Immature natural killer cell (primary cell): Measurements from ENCODE around the gene MAML2. TPM values are rescaled to one million over a fixed set of nuclear protein-coding genes. Genes with fewer than 3 reads are reported as not detected.

ENCODE experiments used
- DNase-seq, 3 donors: peaks; one replicate each; pipeline ENCODE4 v3.0.0; 2022; ENCODE audit warnings: mixed read lengths in 1 of 3
- H3K27ac Mint-ChIP-seq, 6 donors: one replicate each; pipeline ENCODE4 v1.8.0; 2020; ENCODE audit warnings: mixed read lengths in 6 of 6, mild to moderate bottlenecking in 5 of 6, inconsistent platforms in 4 of 6, moderate library complexity in 3 of 6
- H3K27me3 Mint-ChIP-seq, 3 donors: one replicate each; pipeline ENCODE4 v1.8.0; 2020 to 2021; ENCODE audit warnings: low read depth in 3 of 3, mild to moderate bottlenecking in 3 of 3, mixed read lengths in 3 of 3, moderate library complexity in 3 of 3, inconsistent platforms in 1 of 3
- H3K36me3 Mint-ChIP-seq, 3 donors: one replicate each; pipeline ENCODE4 v1.8.0; 2020; ENCODE audit warnings: mixed read lengths in 3 of 3, inconsistent platforms in 2 of 3, mild to moderate bottlenecking in 2 of 3
- H3K4me1 Mint-ChIP-seq, 2 donors: one replicate each; pipeline ENCODE4 v1.8.0; 2020; ENCODE audit warnings: inconsistent platforms in 2 of 2, mild to moderate bottlenecking in 2 of 2, mixed read lengths in 2 of 2, moderate library complexity in 1 of 2
- H3K4me3 Mint-ChIP-seq, 5 donors: one replicate each; pipeline ENCODE4 v1.8.0; 2020; ENCODE audit warnings: mild to moderate bottlenecking in 5 of 5, mixed read lengths in 5 of 5, inconsistent platforms in 3 of 5, moderate library complexity in 3 of 5
- H3K9me3 Mint-ChIP-seq, 6 donors: one replicate each; pipeline ENCODE4 v1.8.0; 2020; ENCODE audit warnings: mild to moderate bottlenecking in 6 of 6, mixed read lengths in 6 of 6, inconsistent platforms in 4 of 6, moderate library complexity in 3 of 6
- polyA plus RNA-seq, 3 donors: library from polyadenylated mRNA; unstranded; fragments of 300-500 nt; fragmentation: Illumina TruSeq; gene quantifications; one replicate each; pipeline ENCODE4 v1.2.3, GENCODE V29; 2021

MAML2 gene
- polyA plus RNA-seq, 3 donors from 2014 or later: 0.26 to 4.5 (median 1.1) TPM

DNA sequence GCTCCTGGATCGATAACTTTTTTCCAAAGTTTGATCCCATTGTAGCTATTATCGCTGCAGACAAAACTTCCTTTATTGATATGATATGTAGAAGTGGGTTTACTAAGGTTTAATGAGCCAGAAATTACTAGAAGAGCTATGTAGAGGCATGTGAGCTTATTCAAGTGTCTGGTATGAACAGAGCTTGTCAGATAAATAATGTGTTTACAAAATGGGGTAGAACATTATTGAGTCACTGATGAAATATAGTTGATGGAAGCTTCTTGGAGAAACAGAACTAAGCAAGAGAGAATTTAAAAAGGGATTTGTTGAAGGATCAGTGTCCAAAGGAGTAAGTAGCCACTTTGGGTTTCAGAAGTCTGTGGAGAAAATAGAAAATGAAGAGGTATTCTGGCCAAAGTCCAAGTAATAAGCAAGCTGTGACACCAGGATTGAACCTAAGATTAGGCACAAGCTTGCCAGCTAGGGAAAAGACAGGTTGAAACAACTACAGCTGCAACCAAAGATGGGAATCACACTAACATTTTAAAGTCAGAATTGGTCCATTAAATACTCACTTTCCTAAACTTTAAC, 104.3 kb downstream of the MAML2 start:
- no peak for DNase-seq
- H3K4me1 Mint-ChIP-seq: peaks cover 11 to 18% of the 10 kb centered on the region in 2 donors

DNA sequence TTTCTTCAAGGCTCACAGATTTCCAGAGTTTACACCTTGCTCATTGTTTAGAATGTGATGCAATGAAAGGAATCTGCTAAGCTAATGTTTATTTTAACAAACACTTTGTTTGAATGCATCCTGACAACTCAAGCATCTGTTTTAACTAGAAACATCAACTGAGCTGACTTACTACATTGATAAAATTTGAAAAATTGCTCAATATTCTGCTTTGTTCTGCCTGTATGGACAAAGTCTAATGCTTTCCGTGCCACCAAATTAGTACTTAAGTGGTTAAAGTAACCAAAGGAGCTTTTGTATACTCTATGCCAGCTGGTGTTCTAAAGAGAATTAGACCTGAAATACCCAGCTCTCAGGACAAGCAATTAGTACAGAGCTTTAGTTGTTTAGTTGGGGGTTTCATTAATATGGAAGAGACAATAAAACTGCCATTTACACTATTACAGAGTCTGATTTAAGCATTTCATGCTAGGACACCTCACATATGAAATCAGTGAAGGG, 105.2 kb downstream of the MAML2 start:
- no peaks in the 10 kb centered on the region for H3K36me3 Mint-ChIP-seq
- no peak overlapping the region for H3K4me3 Mint-ChIP-seq
- no peaks in the 10 kb centered on the region for H3K27me3 Mint-ChIP-seq
- peaks cover 3 to 9% of the 10 kb centered on the region in 2 donors for H3K4me1 Mint-ChIP-seq
- H3K9me3 Mint-ChIP-seq: no peaks in the 10 kb centered on the region
- no peak overlapping the region for H3K27ac Mint-ChIP-seq
- no peak for DNase-seq

More for the DNA sequence above, 104.3 kb downstream of the MAML2 start:
- no peak overlapping the region for H3K27ac Mint-ChIP-seq
- no peaks in the 10 kb centered on the region for H3K36me3 Mint-ChIP-seq
- no peaks in the 10 kb centered on the region for H3K9me3 Mint-ChIP-seq
- H3K27me3 Mint-ChIP-seq: peaks cover 0 to 2% (median 0%) of the 10 kb centered on the region in 3 donors
- H3K4me3 Mint-ChIP-seq: no peak overlapping the region

DNA sequence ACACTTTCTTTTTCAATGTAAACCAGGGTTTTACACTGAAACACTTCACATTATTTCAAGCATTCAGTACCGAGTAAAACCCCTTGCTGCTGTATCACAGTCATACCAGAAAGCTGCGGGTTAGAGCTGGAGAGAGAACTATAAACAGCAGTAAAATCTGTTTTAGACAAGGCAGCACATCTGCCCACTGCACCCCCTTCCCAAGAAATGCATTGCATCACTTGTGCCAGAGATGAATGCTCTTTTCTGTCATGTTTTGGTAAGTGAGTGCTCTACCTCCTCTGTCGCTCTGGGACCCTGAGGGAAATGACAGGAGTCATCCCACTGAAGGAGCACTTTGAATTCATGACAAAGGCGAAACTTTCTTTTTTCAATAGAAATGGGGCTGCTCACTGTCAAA, 107.2 kb downstream of the MAML2 start:
- Mint-ChIP-seq H3K4me1 (no peaks in the 10 kb centered on the region), H3K4me3 (no peak overlapping the region), H3K27me3 (no peaks in the 10 kb centered on the region), H3K36me3 (no peaks in the 10 kb centered on the region), H3K27ac (no peak overlapping the region), H3K9me3 (no peaks in the 10 kb centered on the region)
- DNase-seq: no peak

DNA sequence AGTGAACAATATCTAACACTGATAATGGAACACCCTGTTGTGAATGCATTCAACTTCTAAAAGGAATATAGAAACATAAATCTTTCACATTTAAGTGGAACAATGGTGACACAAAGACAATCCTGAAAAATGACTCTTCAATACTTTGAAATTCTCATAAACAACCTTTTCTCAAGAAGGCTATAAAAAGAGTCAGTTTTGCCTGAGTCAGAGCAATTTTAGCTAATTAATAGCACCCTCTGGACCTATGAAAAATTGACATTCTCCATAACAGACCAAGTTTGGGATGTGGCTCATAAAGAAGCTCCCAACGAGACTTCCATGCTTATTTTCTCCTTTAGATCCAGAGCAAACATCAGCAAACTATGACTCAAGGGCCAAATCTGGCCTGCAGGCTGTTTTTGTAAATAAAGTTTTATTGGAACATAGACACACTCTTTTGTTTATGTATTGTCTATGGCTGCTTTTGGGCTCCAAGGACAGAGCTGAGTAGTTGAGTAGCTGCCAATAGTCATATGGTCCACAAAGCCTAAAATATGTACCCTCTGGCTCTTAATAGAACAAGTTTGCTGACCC, 108.0 kb downstream of the MAML2 start:
- Mint-ChIP-seq H3K27ac (peak overlapping the region in 1 of 6 donors; percentile 43), H3K4me3 (no peak overlapping the region), H3K27me3 (no peaks in the 10 kb centered on the region), H3K4me1 (peaks cover 0 to under 1% of the 10 kb centered on the region in 2 donors), H3K9me3 (no peaks in the 10 kb centered on the region), H3K36me3 (no peaks in the 10 kb centered on the region)
- DNase-seq: no peak

DNA sequence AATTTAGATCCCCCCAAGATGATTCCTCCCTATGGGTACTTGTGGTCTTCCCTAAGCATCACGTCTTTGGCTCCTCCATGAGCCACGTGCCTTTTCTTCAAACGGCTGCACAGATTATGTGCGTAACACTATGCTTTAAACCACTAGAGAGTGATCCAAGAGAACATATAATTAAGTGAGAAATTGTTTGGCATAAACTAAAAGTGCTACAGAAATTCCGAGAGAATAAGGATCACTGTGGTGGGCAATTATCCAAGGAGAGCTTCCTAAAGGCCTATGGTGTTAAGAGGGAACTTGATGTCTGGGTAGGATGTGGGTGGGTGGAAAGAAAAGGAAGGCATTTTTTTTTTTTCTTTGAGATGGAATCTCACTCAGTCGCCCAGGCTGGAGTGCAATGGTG, 110.9 kb downstream of the MAML2 start:
- no peaks in the 10 kb centered on the region for H3K9me3 Mint-ChIP-seq

DNA sequence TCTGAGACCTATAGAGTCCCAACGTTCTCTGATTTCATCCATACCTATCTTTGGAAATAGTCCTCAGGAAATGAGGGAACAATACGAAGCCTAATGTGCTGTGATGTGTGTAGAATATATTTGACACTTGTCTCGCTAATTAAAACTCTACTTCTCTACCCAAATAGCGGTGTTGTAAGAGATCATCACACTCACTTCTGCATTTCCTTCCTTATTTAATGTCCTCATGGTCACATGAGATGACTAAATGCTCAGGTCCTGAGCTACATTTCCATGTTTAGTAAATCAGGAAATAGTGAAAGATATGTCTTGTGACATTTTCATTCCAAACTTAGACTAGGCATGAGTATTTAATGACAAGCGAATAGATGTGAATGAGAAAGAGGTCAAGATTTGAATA, 112.3 kb downstream of the MAML2 start:
- H3K4me1 Mint-ChIP-seq: peaks cover 6 to 16% of the 10 kb centered on the region in 2 donors
- no peak overlapping the region for H3K4me3 Mint-ChIP-seq
- no peaks in the 10 kb centered on the region for H3K27me3 Mint-ChIP-seq
- DNase-seq: no peak
- H3K27ac Mint-ChIP-seq: no peak overlapping the region
- no peaks in the 10 kb centered on the region for H3K9me3 Mint-ChIP-seq
- peaks cover 0 to 5% (median 4%) of the 10 kb centered on the region in 3 donors for H3K36me3 Mint-ChIP-seq

More for the DNA sequence above, 110.9 kb downstream of the MAML2 start:
- no peaks in the 10 kb centered on the region for H3K27me3 Mint-ChIP-seq
- H3K36me3 Mint-ChIP-seq: peaks cover 0 to 5% (median 4%) of the 10 kb centered on the region in 3 donors
- no peak for DNase-seq
- H3K27ac Mint-ChIP-seq: no peak overlapping the region
- H3K4me1 Mint-ChIP-seq: peaks cover 6 to 16% of the 10 kb centered on the region in 2 donors
- H3K4me3 Mint-ChIP-seq: no peak overlapping the region

DNA sequence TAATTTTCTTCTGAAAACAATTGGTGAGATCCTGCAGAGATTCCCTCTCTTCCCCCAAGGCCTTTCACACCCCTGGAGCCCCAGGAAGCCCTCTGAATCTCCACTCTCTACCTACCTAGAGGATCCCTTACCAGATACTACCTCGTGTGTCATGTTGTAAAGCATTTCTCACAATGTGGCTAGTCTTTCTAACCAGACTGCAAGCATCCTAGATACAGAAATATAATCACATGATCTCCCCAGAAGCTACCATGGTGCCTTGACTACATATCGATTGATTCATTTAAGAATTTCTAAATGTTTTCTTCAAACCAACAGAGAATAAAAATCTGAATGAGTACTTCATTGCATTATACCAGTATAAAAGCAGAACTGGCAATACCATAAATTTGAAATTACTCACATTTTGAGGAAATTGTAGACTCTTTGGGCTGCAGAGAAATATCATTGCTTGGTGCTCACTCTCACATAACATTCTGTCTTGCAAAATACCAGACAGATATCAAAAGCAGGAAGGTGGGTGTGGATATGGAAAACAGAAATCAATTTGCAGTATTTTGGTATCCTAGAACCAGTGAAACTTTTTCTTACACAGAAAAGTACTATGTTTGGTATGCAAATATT, 113.5 kb downstream of the MAML2 start:
- no peaks in the 10 kb centered on the region for H3K27me3 Mint-ChIP-seq
- H3K4me3 Mint-ChIP-seq: no peak overlapping the region
- H3K36me3 Mint-ChIP-seq: peaks cover 0 to 5% (median 4%) of the 10 kb centered on the region in 3 donors
- no peaks in the 10 kb centered on the region for H3K9me3 Mint-ChIP-seq
- no peak overlapping the region for H3K27ac Mint-ChIP-seq
- no peak for DNase-seq
- peaks cover 11 to 25% of the 10 kb centered on the region in 2 donors for H3K4me1 Mint-ChIP-seq

DNA sequence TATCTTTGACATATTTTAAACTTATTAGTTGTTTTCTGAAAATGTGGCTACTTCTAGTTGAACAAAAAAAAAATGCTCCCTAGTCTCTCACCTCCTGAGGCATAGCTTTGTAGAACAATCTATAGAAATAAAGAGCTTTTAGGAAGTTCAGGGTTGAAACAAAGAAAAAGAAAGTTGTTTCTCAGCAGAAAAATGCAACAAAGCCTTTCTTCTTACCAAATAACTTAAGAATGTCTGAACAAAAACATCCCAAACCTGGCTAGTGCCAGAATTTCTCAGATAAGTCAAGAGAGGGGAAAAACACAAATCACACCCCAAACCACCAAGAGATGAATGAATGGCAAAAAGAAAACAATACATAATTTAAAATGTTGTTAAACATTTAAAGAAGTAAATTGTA, 114.1 kb downstream of the MAML2 start:
- DNase-seq: no peak
- peaks cover 15 to 30% of the 10 kb centered on the region in 2 donors for H3K4me1 Mint-ChIP-seq
- H3K4me3 Mint-ChIP-seq: no peak overlapping the region
- H3K27me3 Mint-ChIP-seq: peaks cover 0 to 2% (median 0%) of the 10 kb centered on the region in 3 donors
- peak overlapping the region in 1 of 6 donors; percentile 22 for H3K27ac Mint-ChIP-seq
- no peaks in the 10 kb centered on the region for H3K9me3 Mint-ChIP-seq
- peaks cover 0 to 5% (median 4%) of the 10 kb centered on the region in 3 donors for H3K36me3 Mint-ChIP-seq

DNA sequence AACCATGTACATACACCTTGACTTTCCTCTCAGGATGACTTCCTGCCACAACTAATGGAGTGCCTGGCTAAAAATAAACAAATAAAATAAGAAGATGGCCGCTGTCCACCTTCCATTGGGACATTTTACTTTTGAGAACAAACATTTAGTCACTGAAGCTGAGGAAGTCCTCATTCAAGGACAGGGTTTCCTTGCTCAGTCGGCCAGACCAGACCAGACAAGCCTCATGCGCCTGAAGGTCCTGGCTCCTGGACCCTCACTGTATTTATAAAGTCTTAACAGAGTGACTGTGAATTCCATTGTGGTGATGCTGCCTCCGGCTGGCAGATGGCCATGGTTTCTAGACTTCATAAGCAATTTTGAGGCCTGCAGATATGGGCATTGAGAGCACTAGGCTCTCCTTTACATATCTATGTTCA, 114.5 kb downstream of the MAML2 start:
- no peak overlapping the region for H3K27ac Mint-ChIP-seq
- no peak overlapping the region for H3K4me3 Mint-ChIP-seq
- H3K4me1 Mint-ChIP-seq: peaks cover 15 to 33% of the 10 kb centered on the region in 2 donors
- DNase-seq: no peak
- H3K27me3 Mint-ChIP-seq: peaks cover 0 to 2% (median 0%) of the 10 kb centered on the region in 3 donors
- peaks cover 0 to 5% (median 4%) of the 10 kb centered on the region in 3 donors for H3K36me3 Mint-ChIP-seq
- no peaks in the 10 kb centered on the region for H3K9me3 Mint-ChIP-seq

DNA sequence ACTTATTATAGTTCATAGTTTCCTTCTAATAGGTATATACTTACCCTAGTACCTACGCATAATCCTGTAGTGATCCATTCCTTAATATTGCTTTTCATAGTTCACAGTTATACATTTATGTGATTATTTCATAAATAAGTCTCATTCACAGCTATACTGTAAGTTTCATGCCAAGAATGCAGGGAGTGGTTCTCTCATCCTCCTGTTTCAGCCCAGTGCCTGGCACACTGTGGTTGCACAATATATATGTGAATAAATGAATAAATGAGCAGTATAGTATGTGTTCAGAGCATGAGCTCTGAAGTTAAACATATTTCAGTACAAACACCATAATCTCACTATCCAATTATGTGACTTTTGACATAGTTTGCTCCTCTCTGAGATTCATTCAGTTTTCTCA, 115.8 kb downstream of the MAML2 start:
- Mint-ChIP-seq H3K4me3 (no peak overlapping the region), H3K27ac (no peak overlapping the region), H3K27me3 (peaks cover 0 to 2% (median 0%) of the 10 kb centered on the region in 3 donors), H3K36me3 (peaks cover 0 to 5% (median 4%) of the 10 kb centered on the region in 3 donors), H3K4me1 (peaks cover 16 to 38% of the 10 kb centered on the region in 2 donors), H3K9me3 (no peaks in the 10 kb centered on the region)
- no peak for DNase-seq

DNA sequence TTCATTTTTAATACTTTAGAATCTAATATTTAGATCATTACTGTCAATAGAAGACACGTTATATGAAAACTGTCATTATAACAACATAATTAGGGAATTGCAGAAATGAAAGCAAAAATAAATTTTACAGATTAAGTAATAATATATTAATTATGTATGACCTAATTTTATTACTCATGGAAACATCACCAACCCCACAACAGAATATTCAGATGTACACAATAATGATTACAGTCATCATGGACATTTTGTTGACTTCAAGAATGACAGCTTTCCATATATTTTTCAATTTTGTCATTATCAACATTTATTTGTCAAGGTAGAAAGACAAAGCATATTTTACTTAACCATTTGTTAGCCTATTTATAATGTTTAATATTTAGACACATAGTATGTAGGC, 119.9 kb downstream of the MAML2 start:
- H3K27ac Mint-ChIP-seq: no peak overlapping the region
- no peaks in the 10 kb centered on the region for H3K9me3 Mint-ChIP-seq
- H3K36me3 Mint-ChIP-seq: no peaks in the 10 kb centered on the region
- peaks cover 32 to 55% of the 10 kb centered on the region in 2 donors for H3K4me1 Mint-ChIP-seq
- DNase-seq: no peak
- no peak overlapping the region for H3K4me3 Mint-ChIP-seq
- peaks cover 0 to 2% (median 0%) of the 10 kb centered on the region in 3 donors for H3K27me3 Mint-ChIP-seq

DNA sequence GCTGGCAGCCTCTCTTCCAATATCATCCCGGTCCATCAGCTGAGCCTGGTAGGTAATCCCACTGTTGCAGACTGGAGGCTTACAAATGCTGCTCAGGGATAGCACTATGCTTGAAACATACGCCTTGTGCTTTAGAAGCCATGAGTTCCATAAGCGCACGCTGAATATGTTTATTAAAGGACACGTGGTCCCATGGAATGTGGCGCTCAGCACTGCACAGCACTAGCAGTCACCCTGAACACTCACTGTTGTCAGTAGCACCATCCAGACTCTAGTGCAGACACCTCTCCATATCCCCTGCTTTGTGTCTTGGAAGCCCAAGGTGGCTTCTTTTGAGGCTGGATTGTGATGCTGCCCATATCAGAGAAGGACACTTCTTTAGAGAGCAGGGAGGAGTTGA, 120.9 kb downstream of the MAML2 start:
- no peaks in the 10 kb centered on the region for H3K36me3 Mint-ChIP-seq
- H3K4me1 Mint-ChIP-seq: peaks cover 37 to 62% of the 10 kb centered on the region in 2 donors
- no peaks in the 10 kb centered on the region for H3K9me3 Mint-ChIP-seq
- H3K27ac Mint-ChIP-seq: no peak overlapping the region
- H3K4me3 Mint-ChIP-seq: no peak overlapping the region
- no peak for DNase-seq
- peaks cover 0 to 2% (median 0%) of the 10 kb centered on the region in 3 donors for H3K27me3 Mint-ChIP-seq

DNA sequence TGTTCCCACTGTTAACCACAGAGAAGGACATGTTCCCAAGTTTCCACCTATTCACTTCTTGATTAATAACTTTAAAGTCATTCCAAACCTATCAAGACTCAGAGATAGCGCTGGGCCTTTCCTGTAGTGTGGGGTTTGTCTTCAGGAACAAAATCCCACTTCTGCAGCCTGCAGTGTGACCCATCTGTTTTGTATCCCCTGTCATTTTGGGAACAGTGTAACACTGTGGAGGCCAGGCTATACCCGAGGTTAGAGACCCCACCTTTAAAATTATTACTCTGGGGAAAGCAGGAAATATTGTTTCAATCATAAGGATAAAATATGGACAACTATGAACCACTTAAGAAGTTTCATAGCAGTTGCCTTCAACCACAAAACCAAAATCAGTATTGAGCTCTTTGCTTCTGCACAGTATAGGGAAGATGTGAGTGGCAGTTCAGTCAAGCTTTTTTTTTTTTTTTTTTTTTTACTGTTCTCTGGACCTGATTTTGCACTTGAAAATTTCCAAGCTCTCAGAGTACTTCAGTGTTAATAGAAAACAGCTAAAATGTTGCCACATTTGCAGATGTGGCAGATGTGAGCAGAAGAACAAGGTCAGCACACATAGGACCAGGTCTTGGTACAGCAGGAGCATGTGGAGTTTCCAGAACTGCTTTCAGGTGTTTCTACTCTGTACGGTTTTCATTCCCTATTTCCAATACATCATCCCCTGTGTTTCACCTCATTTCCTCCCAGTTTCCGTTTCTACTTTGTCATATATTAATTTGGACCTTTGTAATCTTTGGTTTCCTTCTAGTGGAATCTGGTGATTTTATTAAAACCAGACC, 121.5 kb downstream of the MAML2 start:
- H3K27me3 Mint-ChIP-seq: peaks cover 0 to 2% (median 0%) of the 10 kb centered on the region in 3 donors
- no peaks in the 10 kb centered on the region for H3K36me3 Mint-ChIP-seq
- no peak for DNase-seq
- peaks cover 44 to 69% of the 10 kb centered on the region in 2 donors for H3K4me1 Mint-ChIP-seq
- no peak overlapping the region for H3K4me3 Mint-ChIP-seq
- no peak overlapping the region for H3K27ac Mint-ChIP-seq
- no peaks in the 10 kb centered on the region for H3K9me3 Mint-ChIP-seq
